ENCODE results near the gene SNAI1. TPM values are rescaled to one million over a fixed set of nuclear protein-coding genes. Genes with fewer than 3 reads are reported as not detected.

The SNAI1 gene
- total RNA-seq, 2 experiments from 2014 or later, result 1.6 to 3.6 TPM

DNA sequence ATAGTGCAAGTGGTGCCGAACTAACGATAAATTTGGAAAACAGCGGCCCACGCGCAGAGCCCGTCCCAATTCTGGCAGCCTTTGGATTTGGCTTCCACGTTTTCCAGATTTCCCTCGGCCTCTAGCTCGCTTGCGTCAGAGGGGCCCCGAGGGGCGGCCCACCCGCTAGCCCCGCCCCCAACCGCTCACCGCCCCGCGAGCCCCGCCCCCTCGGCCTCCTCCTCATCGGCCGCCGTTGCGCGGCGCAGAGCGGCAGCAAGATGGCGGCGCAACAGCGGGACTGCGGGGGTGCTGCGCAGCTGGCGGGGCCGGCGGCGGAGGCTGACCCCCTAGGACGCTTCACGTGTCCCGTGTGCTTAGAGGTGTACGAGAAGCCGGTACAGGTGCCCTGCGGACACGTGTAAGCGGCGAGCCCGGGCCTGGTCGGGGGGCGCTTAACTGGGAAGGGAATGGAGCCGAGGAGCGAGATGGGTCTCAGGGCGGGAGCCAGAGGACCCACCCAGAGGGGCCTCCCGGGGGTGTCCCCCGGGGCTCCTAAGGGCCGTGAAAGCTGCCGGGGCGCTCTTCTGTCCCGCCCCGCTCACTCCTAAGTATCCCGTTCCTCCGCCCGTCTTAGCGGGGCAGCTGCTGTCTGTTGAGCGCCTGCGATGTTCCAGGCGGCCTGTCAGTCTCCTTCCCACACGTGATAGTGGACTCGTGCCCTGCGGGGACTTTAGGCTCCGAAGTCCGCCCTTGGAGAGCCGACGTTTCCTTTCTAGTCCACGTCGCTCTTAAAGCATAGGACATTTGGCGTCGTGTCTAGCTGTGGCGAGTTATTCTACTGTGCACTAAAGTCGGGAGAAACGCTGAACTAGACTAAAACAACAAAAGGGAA lies 46.4 kb upstream of the SNAI1 start, which contains the start of gene RNF114:
TSS of gene RNF114 (plus strand) at position 245 of the 874 bp plus-strand sequence. CDS start at position 261, 16 bp downstream.
- DNase-seq (ENCODE audit: low spot score), result peak; percentile 96

DNA sequence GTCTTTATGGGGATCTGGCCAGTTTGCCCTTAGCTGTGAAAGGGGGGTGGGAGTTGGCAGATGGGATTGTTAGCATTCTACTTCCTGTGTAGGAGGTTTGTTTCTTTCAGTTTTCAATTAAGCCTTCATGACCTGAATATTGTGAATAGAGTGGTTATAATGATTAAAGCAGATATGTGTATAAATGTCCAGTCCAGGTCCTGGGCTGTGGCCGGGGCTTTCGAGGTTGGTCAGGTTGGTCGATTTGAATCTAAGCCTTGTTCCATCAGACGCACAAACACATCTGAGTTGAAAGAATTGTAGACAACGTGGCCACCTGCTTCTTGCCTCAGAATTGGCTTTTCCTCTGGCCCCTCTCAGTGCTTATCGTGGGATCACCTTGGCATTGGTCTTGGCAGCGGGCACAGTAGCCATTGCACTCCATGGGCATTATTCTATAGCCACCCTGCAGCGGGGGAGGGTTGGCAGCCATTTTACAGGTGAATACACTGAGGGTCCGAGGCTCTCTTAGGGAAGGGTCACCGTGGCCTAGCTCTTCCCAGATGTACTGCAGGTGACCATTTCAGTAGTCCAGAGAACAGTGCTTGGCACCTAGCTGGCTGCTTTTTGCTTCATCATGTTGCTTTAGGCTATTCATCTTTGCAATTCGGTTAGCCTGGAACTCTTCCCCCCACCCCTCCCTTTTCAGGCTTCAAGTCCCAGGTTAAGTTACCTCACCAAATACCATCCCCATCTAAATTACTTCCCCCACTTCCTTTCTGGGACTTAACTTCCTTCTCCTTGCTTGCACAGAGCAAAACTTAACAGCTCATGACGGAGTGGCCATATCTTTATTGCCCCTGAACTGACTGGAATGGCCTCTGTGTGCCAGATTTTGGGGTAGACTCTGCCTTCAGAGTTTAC lies 45.5 kb upstream of the SNAI1 start:
- TF ChIP-seq EZH2phosphoT487 (IDR thresholded peaks at IDR 0.05; ENCODE audit: borderline replicate concordance, low read depth, low read length) (no peak), CTCF (conservative IDR thresholded peaks at IDR 0.05; ENCODE audit: low read length) (no peak)

More for the DNA sequence above, 46.4 kb upstream of the SNAI1 start, which contains the start of gene RNF114:
- Histone ChIP-seq H3K79me2 (ENCODE audit: insufficient read depth, low read depth, low read length) (peaks cover 42% of the 10 kb centered on the region), H3K9me2 (ENCODE audit: insufficient read depth, low read length) (no peaks in the 10 kb centered on the region), H3K4me1 (ENCODE audit: insufficient read depth, low read length, poor library complexity, severe bottlenecking) (peaks cover 52% of the 10 kb centered on the region), H3K27ac (ENCODE audit: low read depth, low read length, poor library complexity, severe bottlenecking) (peak within 1 kb of the TSS; percentile 41), H3K4me3 (ENCODE audit: low read depth, low read length, poor library complexity, severe bottlenecking) (peak within 1 kb of the TSS; percentile 86), H4K20me1 (ENCODE audit: insufficient read depth, low read length) (peaks cover 16% of the 10 kb centered on the region; the same call in 1 of the 2 replicates), H3K9me3 (ENCODE audit: low read length) (no peaks in the 10 kb centered on the region), H2AFZ (ENCODE audit: low read length) (peak within 1 kb of the TSS; percentile 86), H3K4me2 (ENCODE audit: low read length) (peak within 1 kb of the TSS; percentile 96), H3K36me3 (ENCODE audit: insufficient read depth, low read length) (peaks cover 21% of the 10 kb centered on the region)
- intact Hi-C loops (cut with micrococcal nuclease; ENCODE audit: unreplicated experiment), result loop anchor here (1.0 to 5.0 kb wide), 2 partner anchors 21 to 216 kb away; partner anchors contain the start of genes PEDS1 and SPATA2
- BruUV-seq (replicated peaks), result no TSS peak
- CTCF ChIA-PET (ENCODE audit: unreplicated experiment), result interaction anchor here (1.2 kb wide), 1 partner anchor 20 kb away, joined by 3 read pairs; no protein-coding TSS in a partner anchor
- POLR2A ChIA-PET, result interaction anchor here (0.8 to 1.9 kb wide), 9 partner anchors 9 to 310 kb away, joined by 3 to 12 read pairs (median 3); partner anchors contain the start of gene SPATA2
- TF ChIP-seq CTCF (conservative IDR thresholded peaks at IDR 0.05; ENCODE audit: low read length) (no peak), EZH2phosphoT487 (IDR thresholded peaks at IDR 0.05; ENCODE audit: borderline replicate concordance, low read depth, low read length) (no peak)

More for the DNA sequence above, 45.5 kb upstream of the SNAI1 start:
- Histone ChIP-seq H2AFZ (ENCODE audit: low read length) (no peak overlapping the region; the same call in 1 of the 2 replicates), H3K4me3 (ENCODE audit: low read depth, low read length, poor library complexity, severe bottlenecking) (peak overlapping the region; percentile 86), H3K4me2 (ENCODE audit: low read length) (peak overlapping the region; percentile 96), H4K20me1 (ENCODE audit: insufficient read depth, low read length) (peaks cover 16% of the 10 kb centered on the region; the same call in 1 of the 2 replicates), H3K9me3 (ENCODE audit: low read length) (no peaks in the 10 kb centered on the region), H3K4me1 (ENCODE audit: insufficient read depth, low read length, poor library complexity, severe bottlenecking) (peaks cover 52% of the 10 kb centered on the region), H3K36me3 (ENCODE audit: insufficient read depth, low read length) (peaks cover 30% of the 10 kb centered on the region), H3K79me2 (ENCODE audit: insufficient read depth, low read depth, low read length) (peaks cover 43% of the 10 kb centered on the region), H3K27ac (ENCODE audit: low read depth, low read length, poor library complexity, severe bottlenecking) (peak overlapping the region; percentile 19), H3K9me2 (ENCODE audit: insufficient read depth, low read length) (no peaks in the 10 kb centered on the region)
- ChIA-PET POLR2A (interaction anchor here (0.5 to 1.5 kb wide), 6 partner anchors 14 to 1210 kb away, joined by 3 to 7 read pairs (median 3); no protein-coding TSS in a partner anchor), CTCF (ENCODE audit: unreplicated experiment) (no interaction called here)
- intact Hi-C loops (cut with micrococcal nuclease; ENCODE audit: unreplicated experiment), result loop anchor here (5.0 kb wide), 1 partner anchor 215 kb away; the partner anchor contains the start of gene PEDS1
- no peak for DNase-seq (ENCODE audit: low spot score)
- TSS peak; percentile 61 for BruUV-seq (replicated peaks)

Measured in OCI-LY7 (cell line).